Activated gamma-delta T cell treated with Interleukin-2 at 50 U/mL for 16 hours (primary cell): Measurements from ENCODE around the gene ADPRHL1.

ENCODE experiments used
- DNase-seq: peaks from one replicate; pipeline ENCODE4 v3.0.0-alpha.2; 2020

Gene ADPRHL1

GRCh38 chr13:113413178-113413897 is 40.0 kb downstream of the ADPRHL1 start:
- DNase-seq, result no peak

GRCh38 chr13:113412440-113412839 is 40.8 kb downstream of the ADPRHL1 start:
- no peak for DNase-seq

- no peak for DNase-seq
These were observed 41.9 kb downstream of the ADPRHL1 start for GRCh38 chr13:113411216-113412023.

GRCh38 chr13:113410472-113411201 is 42.7 kb downstream of the ADPRHL1 start:
- DNase-seq, result no peak

GRCh38 chr13:113408562-113408961 is 44.7 kb downstream of the ADPRHL1 start:
- DNase-seq, result no peak

- DNase-seq, result no peak
These were observed 45.5 kb downstream of the ADPRHL1 start for GRCh38 chr13:113407531-113408393.

GRCh38 chr13:113407103-113407530 is 46.2 kb downstream of the ADPRHL1 start:
- no peak for DNase-seq

- no peak for DNase-seq
These were observed 46.8 kb downstream of the ADPRHL1 start for GRCh38 chr13:113406321-113407102.

GRCh38 chr13:113405481-113406300 is 47.6 kb downstream of the ADPRHL1 start:
- DNase-seq, result no peak

- DNase-seq, result no peak
These were observed 48.4 kb downstream of the ADPRHL1 start for GRCh38 chr13:113404723-113405471.

GRCh38 chr13:113404366-113404722 is 48.9 kb downstream of the ADPRHL1 start:
- DNase-seq, result no peak

GRCh38 chr13:113403255-113404104 is 49.8 kb downstream of the ADPRHL1 start:
- DNase-seq, result no peak

- no peak for DNase-seq
These were observed 50.6 kb downstream of the ADPRHL1 start for GRCh38 chr13:113402471-113403254.

- DNase-seq, result no peak
These were observed 51.6 kb downstream of the ADPRHL1 start for GRCh38 chr13:113401452-113402415.

GRCh38 chr13:113400621-113401451 is 52.5 kb downstream of the ADPRHL1 start:
- DNase-seq, result no peak

- no peak for DNase-seq
These were observed 53.5 kb downstream of the ADPRHL1 start for GRCh38 chr13:113399755-113400149.
